Forelimb muscle (tissue), 1 donor: ENCODE results near the gene PLXND1. TPM values are rescaled to one million over a fixed set of nuclear protein-coding genes. Genes with fewer than 3 reads are reported as not detected.

ENCODE experiments used
- DNase-seq: peaks from one replicate; pipeline ENCODE4 v3.0.0-alpha.2; 2013; ENCODE audit warnings: low read depth
- polyA plus RNA-seq: library from polyadenylated mRNA; unstranded; fragments of 120-200 nt; gene quantifications from one replicate; pipeline ENCODE4 v1.2.1, GENCODE V29; 2013; ENCODE audit not compliant: insufficient read length

Gene PLXND1
- polyA plus RNA-seq, 1 donor, result 110 TPM

GRCh38 chr3:129507181-129507831 lies 99.2 kb downstream of the PLXND1 start:
- no peak for DNase-seq

GRCh38 chr3:129506231-129506742 lies 100.2 kb downstream of the PLXND1 start:
- DNase-seq, result no peak

- no peak for DNase-seq
Measured at GRCh38 chr3:129505341-129505740, 101.1 kb downstream of the PLXND1 start.

Other genes starting within 250 kb of the PLXND1 start
- gene EFCAB12, start 178.0 kb downstream of the PLXND1 start, polyA plus RNA-seq, result 0.13 TPM
- gene MBD4, start 166.7 kb downstream of the PLXND1 start, polyA plus RNA-seq, result 26.5 TPM
- 33.2 TPM for gene IFT122, start 166.5 kb downstream of the PLXND1 start, polyA plus RNA-seq
- gene RHO, start 78.0 kb downstream of the PLXND1 start, polyA plus RNA-seq, result 0.09 TPM
- not detected for gene H1-8, start 63.5 kb downstream of the PLXND1 start, polyA plus RNA-seq